ENCODE data around the gene OR6C6.
"Not testable (repeated sequence)": the region's sequence is repeated elsewhere in the genome, so short reads cannot be mapped to it uniquely, and the experiment has no call there.

The OR6C6 gene

GRCh38 chr12:55296469-55296868 is at the start of gene OR6C6:
OR6C6 (minus strand) TSS chr12:55296569; CDS start chr12:55295232, 1,337 bp downstream.
- H3K4me1 ChIP-seq (ENCODE audit: insufficient read depth, low read length) = no peaks in the 10 kb centered on the region
- no peak within 1 kb of the TSS for H3K9ac ChIP-seq (ENCODE audit: low read depth, low read length)
- H3K36me3 ChIP-seq (ENCODE audit: insufficient read depth, low read length) = no peaks in the 10 kb centered on the region
- H3K9me3 ChIP-seq (ENCODE audit: control insufficient read depth, insufficient read depth, low read length) = no peaks in the 10 kb centered on the region

GRCh38 chr12:55336002-55336401 is 39.6 kb upstream of the OR6C6 start:
- Histone ChIP-seq H3K9ac (ENCODE audit: low read depth, low read length) (no peak overlapping the region), H3K9me3 (ENCODE audit: control insufficient read depth, insufficient read depth, low read length) (no peaks in the 10 kb centered on the region), H3K4me1 (ENCODE audit: insufficient read depth, low read length) (peaks cover 10% of the 10 kb centered on the region; the same call in 1 of the 2 replicates), H3K36me3 (ENCODE audit: insufficient read depth, low read length) (no peaks in the 10 kb centered on the region)

- Histone ChIP-seq H3K9ac (ENCODE audit: low read depth, low read length) (no peak within 1 kb of the TSS), H3K36me3 (ENCODE audit: insufficient read depth, low read length) (no peaks in the 10 kb centered on the region), H3K9me3 (ENCODE audit: control insufficient read depth, insufficient read depth, low read length) (no peaks in the 10 kb centered on the region), H3K4me1 (ENCODE audit: insufficient read depth, low read length) (peaks cover 10% of the 10 kb centered on the region; the same call in 1 of the 2 replicates)
Measured at GRCh38 chr12:55330446-55330845, 34.1 kb upstream of the OR6C6 start, which contains the start of gene OR6C3. OR6C3 (plus strand) TSS chr12:55330746; CDS start chr12:55331701, 955 bp downstream.

- not testable (repeated sequence) for H3K9me3 ChIP-seq (ENCODE audit: control insufficient read depth, insufficient read depth, low read length); H3K4me1 ChIP-seq (ENCODE audit: insufficient read depth, low read length); H3K9ac ChIP-seq (ENCODE audit: low read depth, low read length); H3K36me3 ChIP-seq (ENCODE audit: insufficient read depth, low read length)
Measured at GRCh38 chr12:55325801-55326200, 29.4 kb upstream of the OR6C6 start.

- no peak overlapping the region for H3K9ac ChIP-seq (ENCODE audit: low read depth, low read length)
- H3K36me3 ChIP-seq (ENCODE audit: insufficient read depth, low read length) = no peaks in the 10 kb centered on the region
- H3K9me3 ChIP-seq (ENCODE audit: control insufficient read depth, insufficient read depth, low read length) = 0 out of 2 replicates have a peak, but pooled peaks cover 2% of the 10 kb centered on the region
- no peaks in the 10 kb centered on the region for H3K4me1 ChIP-seq (ENCODE audit: insufficient read depth, low read length)
Measured at GRCh38 chr12:55320201-55320600, 23.8 kb upstream of the OR6C6 start.

- Histone ChIP-seq H3K9ac (ENCODE audit: low read depth, low read length) (no peak within 1 kb of the TSS), H3K36me3 (ENCODE audit: insufficient read depth, low read length) (no peaks in the 10 kb centered on the region), H3K9me3 (ENCODE audit: control insufficient read depth, insufficient read depth, low read length) (no peaks in the 10 kb centered on the region), H3K4me1 (ENCODE audit: insufficient read depth, low read length) (no peaks in the 10 kb centered on the region)
Measured at GRCh38 chr12:55314043-55314442, 17.7 kb upstream of the OR6C6 start, which contains the start of gene OR6C1. OR6C1 (plus strand) TSS chr12:55314343; CDS start chr12:55320600, 6,257 bp downstream.

GRCh38 chr12:55289999-55290398 is 6.4 kb downstream of the OR6C6 start:
- no peaks in the 10 kb centered on the region for H3K4me1 ChIP-seq (ENCODE audit: insufficient read depth, low read length)
- H3K9ac ChIP-seq (ENCODE audit: low read depth, low read length) = no peak overlapping the region
- H3K9me3 ChIP-seq (ENCODE audit: control insufficient read depth, insufficient read depth, low read length) = no peaks in the 10 kb centered on the region; the same call in 1 of the 2 replicates
- no peaks in the 10 kb centered on the region for H3K36me3 ChIP-seq (ENCODE audit: insufficient read depth, low read length)

- Histone ChIP-seq H3K36me3 (ENCODE audit: insufficient read depth, low read length) (no peaks in the 10 kb centered on the region), H3K4me1 (ENCODE audit: insufficient read depth, low read length) (no peaks in the 10 kb centered on the region), H3K9ac (ENCODE audit: low read depth, low read length) (no peak overlapping the region), H3K9me3 (ENCODE audit: control insufficient read depth, insufficient read depth, low read length) (peaks cover 6% of the 10 kb centered on the region; the same call in 1 of the 2 replicates)
Measured at GRCh38 chr12:55280991-55281390, 15.4 kb downstream of the OR6C6 start.

GRCh38 chr12:55258303-55258702 is 38.1 kb downstream of the OR6C6 start:
- H3K9me3 ChIP-seq (ENCODE audit: control insufficient read depth, insufficient read depth, low read length) = no peaks in the 10 kb centered on the region
- H3K9ac ChIP-seq (ENCODE audit: low read depth, low read length) = no peak overlapping the region
- H3K4me1 ChIP-seq (ENCODE audit: insufficient read depth, low read length) = no peaks in the 10 kb centered on the region
- no peaks in the 10 kb centered on the region for H3K36me3 ChIP-seq (ENCODE audit: insufficient read depth, low read length)

- Histone ChIP-seq H3K4me1 (ENCODE audit: insufficient read depth, low read length) (no peaks in the 10 kb centered on the region), H3K36me3 (ENCODE audit: insufficient read depth, low read length) (no peaks in the 10 kb centered on the region), H3K9me3 (ENCODE audit: control insufficient read depth, insufficient read depth, low read length) (no peaks in the 10 kb centered on the region), H3K9ac (ENCODE audit: low read depth, low read length) (no peak overlapping the region)
Measured at GRCh38 chr12:55256831-55257230, 39.5 kb downstream of the OR6C6 start.

GRCh38 chr12:55253281-55253680 is 43.1 kb downstream of the OR6C6 start:
- H3K9ac ChIP-seq (ENCODE audit: low read depth, low read length) = no peak overlapping the region
- no peaks in the 10 kb centered on the region for H3K36me3 ChIP-seq (ENCODE audit: insufficient read depth, low read length)
- H3K4me1 ChIP-seq (ENCODE audit: insufficient read depth, low read length) = no peaks in the 10 kb centered on the region
- H3K9me3 ChIP-seq (ENCODE audit: control insufficient read depth, insufficient read depth, low read length) = no peaks in the 10 kb centered on the region

GRCh38 chr12:55250944-55251343 is 45.4 kb downstream of the OR6C6 start:
- Histone ChIP-seq H3K9me3 (ENCODE audit: control insufficient read depth, insufficient read depth, low read length) (no peaks in the 10 kb centered on the region), H3K36me3 (ENCODE audit: insufficient read depth, low read length) (no peaks in the 10 kb centered on the region), H3K4me1 (ENCODE audit: insufficient read depth, low read length) (no peaks in the 10 kb centered on the region), H3K9ac (ENCODE audit: low read depth, low read length) (no peak overlapping the region)

- Histone ChIP-seq H3K4me1 (ENCODE audit: insufficient read depth, low read length) (no peaks in the 10 kb centered on the region), H3K36me3 (ENCODE audit: insufficient read depth, low read length) (no peaks in the 10 kb centered on the region), H3K9ac (ENCODE audit: low read depth, low read length) (no peak overlapping the region; the same call in 1 of the 2 replicates), H3K9me3 (ENCODE audit: control insufficient read depth, insufficient read depth, low read length) (no peaks in the 10 kb centered on the region)
Measured at GRCh38 chr12:55246159-55246558, 50.2 kb downstream of the OR6C6 start.

- Histone ChIP-seq H3K36me3 (ENCODE audit: insufficient read depth, low read length) (no peaks in the 10 kb centered on the region), H3K4me1 (ENCODE audit: insufficient read depth, low read length) (no peaks in the 10 kb centered on the region), H3K9ac (ENCODE audit: low read depth, low read length) (no peak within 1 kb of the TSS), H3K9me3 (ENCODE audit: control insufficient read depth, insufficient read depth, low read length) (no peaks in the 10 kb centered on the region)
Measured at GRCh38 chr12:55244309-55244708, 52.1 kb downstream of the OR6C6 start, which contains the start of gene OR6C74. OR6C74 (plus strand) TSS chr12:55244609; CDS start chr12:55247288, 2,679 bp downstream.

Data from ES-I3 (cell line).